ENCODE data around the gene ZNF354B. TPM values are rescaled to one million over a fixed set of nuclear protein-coding genes. Genes with fewer than 3 reads are reported as not detected.
"Not testable (repeated sequence)": the region's sequence is repeated elsewhere in the genome, so short reads cannot be mapped to it uniquely, and the experiment has no call there.

The ZNF354B gene
- total and polyA plus RNA-seq, 3 donors from 2014 or later, result 6.5 to 30.8 (median 24.3) TPM

DNA sequence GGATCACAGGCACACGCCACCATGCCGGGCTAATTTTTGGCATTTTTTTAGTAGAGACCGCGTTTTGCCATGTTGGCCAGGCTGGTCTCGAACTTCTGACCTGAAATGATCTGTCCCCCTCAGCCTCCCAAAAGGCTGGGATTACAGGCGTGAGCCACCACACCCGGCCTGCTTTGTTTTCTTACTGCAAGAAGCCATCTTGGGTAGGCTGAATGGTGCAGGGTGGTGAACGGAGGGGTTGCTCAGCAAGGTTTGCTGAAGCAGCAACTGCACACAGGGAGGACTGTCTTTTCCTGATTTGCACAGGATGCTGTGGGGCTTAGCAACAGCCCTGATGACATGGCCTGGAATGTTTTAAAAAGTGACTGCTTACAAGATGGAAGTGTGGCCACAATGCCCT lies 10.7 kb downstream of the ZNF354B start:
- Histone ChIP-seq H3K27ac (no peak overlapping the region), H3K27me3 (no peaks in the 10 kb centered on the region), H3K4me3 (no peak overlapping the region), H3K4me1 (no peaks in the 10 kb centered on the region), H3K9me3 (no peaks in the 10 kb centered on the region), H3K36me3 (ENCODE audit: low read depth, missing control alignments) (no peaks in the 10 kb centered on the region)
- TF ChIP-seq, protein P1, sequence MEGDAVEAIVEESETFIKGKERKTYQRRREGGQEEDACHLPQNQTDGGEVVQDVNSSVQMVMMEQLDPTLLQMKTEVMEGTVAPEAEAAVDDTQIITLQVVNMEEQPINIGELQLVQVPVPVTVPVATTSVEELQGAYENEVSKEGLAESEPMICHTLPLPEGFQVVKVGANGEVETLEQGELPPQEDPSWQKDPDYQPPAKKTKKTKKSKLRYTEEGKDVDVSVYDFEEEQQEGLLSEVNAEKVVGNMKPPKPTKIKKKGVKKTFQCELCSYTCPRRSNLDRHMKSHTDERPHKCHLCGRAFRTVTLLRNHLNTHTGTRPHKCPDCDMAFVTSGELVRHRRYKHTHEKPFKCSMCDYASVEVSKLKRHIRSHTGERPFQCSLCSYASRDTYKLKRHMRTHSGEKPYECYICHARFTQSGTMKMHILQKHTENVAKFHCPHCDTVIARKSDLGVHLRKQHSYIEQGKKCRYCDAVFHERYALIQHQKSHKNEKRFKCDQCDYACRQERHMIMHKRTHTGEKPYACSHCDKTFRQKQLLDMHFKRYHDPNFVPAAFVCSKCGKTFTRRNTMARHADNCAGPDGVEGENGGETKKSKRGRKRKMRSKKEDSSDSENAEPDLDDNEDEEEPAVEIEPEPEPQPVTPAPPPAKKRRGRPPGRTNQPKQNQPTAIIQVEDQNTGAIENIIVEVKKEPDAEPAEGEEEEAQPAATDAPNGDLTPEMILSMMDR (IDR thresholded peaks at IDR 0.05), result no peak
- TF ChIP-seq POLR2A (IDR thresholded peaks at IDR 0.05), result no peak
- WGBS, 2 donors, result 85 to 96% methylated on average over 8 of the region's 8 CpGs
- DNase-seq, result no peak
- intact Hi-C loops (cut with DNase I; ENCODE audit: low total_unique reads), result no loop called here

GRCh38 chr5:178872302-178872701 lies 12.5 kb downstream of the ZNF354B start:
- intact Hi-C loops (cut with DNase I; ENCODE audit: low total_unique reads), result no loop called here
- TF ChIP-seq POLR2A (IDR thresholded peaks at IDR 0.05), result no peak
- TF ChIP-seq, protein P1 (IDR thresholded peaks at IDR 0.05), result no peak
- Histone ChIP-seq H3K4me3 (no peak overlapping the region), H3K27ac (no peak overlapping the region), H3K27me3 (no peaks in the 10 kb centered on the region), H3K4me1 (no peaks in the 10 kb centered on the region), H3K36me3 (ENCODE audit: low read depth, missing control alignments) (no peaks in the 10 kb centered on the region), H3K9me3 (no peaks in the 10 kb centered on the region)
- 95 to 100% methylated on average over 1 of the region's 1 CpG for WGBS, 2 donors
- DNase-seq, result no peak

DNA sequence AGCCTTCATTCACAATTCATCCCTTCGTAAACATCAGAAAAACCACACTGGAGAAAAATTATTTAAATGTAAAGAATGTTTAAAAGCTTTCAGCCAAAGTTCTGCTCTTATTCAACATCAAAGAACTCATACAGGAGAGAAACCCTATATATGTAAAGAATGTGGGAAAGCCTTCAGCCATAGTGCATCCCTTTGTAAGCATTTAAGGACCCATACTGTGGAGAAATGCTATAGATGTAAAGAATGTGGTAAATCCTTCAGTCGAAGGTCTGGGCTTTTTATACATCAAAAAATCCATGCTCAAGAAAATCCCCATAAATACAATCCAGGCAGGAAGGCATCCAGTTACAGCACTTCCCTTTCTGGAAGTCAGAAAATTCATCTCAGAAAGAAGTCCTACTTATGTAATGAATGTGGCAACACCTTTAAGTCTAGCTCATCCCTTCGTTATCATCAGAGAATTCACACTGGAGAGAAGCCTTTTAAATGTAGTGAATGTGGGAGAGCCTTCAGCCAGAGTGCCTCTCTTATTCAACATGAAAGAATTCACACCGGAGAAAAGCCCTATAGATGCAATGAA lies 23.5 kb downstream of the ZNF354B start:
- H3K27ac ChIP-seq; intact Hi-C loops (cut with DNase I; ENCODE audit: low total_unique reads); H3K36me3 ChIP-seq (ENCODE audit: low read depth, missing control alignments); H3K4me3 ChIP-seq; DNase-seq; H3K4me1 ChIP-seq; H3K9me3 ChIP-seq; H3K27me3 ChIP-seq: not testable (repeated sequence)
- 94 to 98% methylated on average over 4 of the region's 4 CpGs for WGBS, 2 donors

GRCh38 chr5:178883815-178884430 lies 24.2 kb downstream of the ZNF354B start:
- intact Hi-C loops (cut with DNase I; ENCODE audit: low total_unique reads), result no loop called here
- H3K9me3 ChIP-seq, result no peaks in the 10 kb centered on the region
- H3K27ac ChIP-seq, result no peak overlapping the region
- no peaks in the 10 kb centered on the region for H3K27me3 ChIP-seq
- 93 to 96% methylated on average over 6 of the region's 6 CpGs for WGBS, 2 donors
- no peak for DNase-seq
- no peak overlapping the region for H3K4me3 ChIP-seq
- no peaks in the 10 kb centered on the region for H3K4me1 ChIP-seq
- no peak for TF ChIP-seq POLR2A (IDR thresholded peaks at IDR 0.05)
- TF ChIP-seq, protein P1 (IDR thresholded peaks at IDR 0.05), result no peak
- no peaks in the 10 kb centered on the region for H3K36me3 ChIP-seq (ENCODE audit: low read depth, missing control alignments)

- Histone ChIP-seq H3K4me1 (no peaks in the 10 kb centered on the region), H3K27ac (peak within 1 kb of the TSS; percentile 9 to 36), H3K9me3 (no peaks in the 10 kb centered on the region), H3K36me3 (ENCODE audit: low read depth, missing control alignments) (no peaks in the 10 kb centered on the region), H3K27me3 (no peaks in the 10 kb centered on the region), H3K4me3 (peak within 1 kb of the TSS; percentile 66 to 72)
- TF ChIP-seq, protein P1 (IDR thresholded peaks at IDR 0.05), result no peak
- no peak for TF ChIP-seq POLR2A (IDR thresholded peaks at IDR 0.05)
- 2 to 6% methylated on average over 14 to 73 of the region's 79 CpGs for WGBS, 2 donors
- DNase-seq, result peak; percentile 83
- intact Hi-C loops (cut with DNase I; ENCODE audit: low total_unique reads), result no loop called here
These were observed 36.1 kb downstream of the ZNF354B start, which contains the start of gene ZFP2 for GRCh38 chr5:178895615-178896571. ZFP2 (plus strand) TSS chr5:178895913; CDS start chr5:178931314, 35,401 bp downstream.

Data from testis (tissue), 3 donors.